HG03175 (cell line): ENCODE measurements around the gene DNAH8.
"Not testable (repeated sequence)": the region's sequence is repeated elsewhere in the genome, so short reads cannot be mapped to it uniquely, and the experiment has no call there.

Experiments used
- ATAC-seq: cut with Tn5 transposase; IDR thresholded peaks from one replicate; pipeline ENCODE4 v1.9.1; 2021; ENCODE audit warnings: mild to moderate bottlenecking, moderate library complexity; ENCODE audit not compliant: unreplicated experiment

The DNAH8 gene

GRCh38 chr6:38796437-38796836, 81.3 kb downstream of the DNAH8 start:
- not testable (repeated sequence) for ATAC-seq

- ATAC-seq: no peak
Observed at GRCh38 chr6:38796850-38797249, 81.7 kb downstream of the DNAH8 start.

GRCh38 chr6:38797391-38797790, 82.3 kb downstream of the DNAH8 start:
- ATAC-seq: no peak

DNA sequence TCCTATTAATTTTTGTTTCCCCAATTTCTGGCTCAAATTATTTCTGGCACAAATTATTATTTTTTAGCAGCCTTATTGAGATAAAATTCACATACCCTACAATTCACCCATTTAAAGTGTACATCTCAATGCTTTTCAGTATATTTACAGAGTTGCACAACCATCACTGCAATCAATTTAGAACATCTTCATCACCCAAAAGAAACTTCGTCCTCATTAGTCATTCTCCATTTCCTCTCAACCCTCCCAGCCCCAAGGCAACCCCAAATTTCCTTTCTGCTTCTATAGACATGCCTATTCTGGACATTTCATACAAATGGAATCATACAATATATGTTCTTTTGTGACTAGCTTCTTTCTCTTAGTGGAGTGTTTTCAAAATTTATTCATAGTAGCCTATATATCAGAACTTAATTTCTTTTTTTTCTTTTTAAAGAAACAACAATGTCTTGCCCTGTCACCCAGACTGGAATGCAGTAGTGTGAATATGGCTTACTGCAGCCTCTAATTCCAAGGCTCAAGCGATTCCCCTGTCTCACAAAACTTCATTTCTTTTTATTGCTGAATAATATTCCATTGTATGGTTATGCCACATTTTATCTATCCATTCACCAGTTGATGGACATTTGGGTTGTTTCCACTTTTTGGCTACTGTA, 84.5 kb downstream of the DNAH8 start:
- ATAC-seq: no peak

DNA sequence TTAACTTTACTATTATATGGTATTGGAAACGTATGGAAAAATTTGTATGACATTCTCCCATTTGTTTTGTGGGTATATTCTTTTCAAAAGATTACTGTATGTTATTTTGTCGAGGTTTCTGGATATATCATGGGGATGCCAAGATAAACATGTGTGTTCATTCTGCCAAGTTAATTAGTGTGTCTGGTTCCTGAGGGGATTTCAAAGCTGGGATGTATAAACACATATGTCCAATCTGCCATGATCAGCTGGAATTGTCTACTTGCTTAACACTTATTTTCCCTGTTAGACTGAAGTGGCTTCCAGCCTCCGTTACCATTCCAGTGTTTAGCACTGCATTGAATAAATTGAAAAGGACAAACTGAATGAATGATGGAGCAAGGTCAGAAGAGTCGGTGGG, 86.2 kb downstream of the DNAH8 start:
- ATAC-seq: no peak

DNA sequence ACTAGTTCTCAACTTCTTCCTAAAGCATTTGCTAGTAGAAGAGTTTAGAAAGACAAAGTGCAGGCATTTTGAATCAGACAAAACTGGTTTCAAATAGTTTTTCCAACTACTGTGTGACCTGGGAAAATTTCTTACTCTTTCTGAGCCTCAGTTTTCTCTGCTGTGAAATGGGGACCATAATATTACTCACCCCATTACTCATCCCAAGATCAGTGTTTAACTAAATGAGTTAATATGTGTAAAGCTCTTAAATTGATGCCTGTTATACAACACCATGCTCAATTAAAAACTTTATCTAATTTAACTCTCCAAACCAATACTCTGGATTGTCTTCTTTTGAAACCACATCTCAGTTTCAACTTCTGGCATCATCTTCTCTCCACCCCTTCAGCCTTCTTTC, 87.4 kb downstream of the DNAH8 start:
- ATAC-seq: no peak

DNA sequence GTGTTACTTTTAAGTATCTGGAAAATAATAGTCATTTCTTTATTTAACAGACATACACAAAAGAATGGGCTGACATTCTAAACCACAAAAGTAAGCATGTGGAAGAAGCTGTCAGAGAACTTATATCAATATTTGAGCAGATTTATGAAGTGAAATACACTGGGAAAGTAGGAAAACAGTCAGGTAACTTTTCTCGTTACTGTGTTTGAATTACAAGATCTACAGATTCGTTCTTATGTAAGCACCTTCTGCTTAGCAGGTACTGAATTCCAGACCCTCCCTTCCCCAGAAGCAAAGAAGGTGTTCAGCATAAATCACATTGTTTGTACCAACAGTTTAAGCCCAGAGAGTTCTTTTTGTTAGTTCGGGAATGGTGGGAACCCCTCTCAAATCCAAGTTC, 88.0 kb downstream of the DNAH8 start:
- no peak for ATAC-seq

DNA sequence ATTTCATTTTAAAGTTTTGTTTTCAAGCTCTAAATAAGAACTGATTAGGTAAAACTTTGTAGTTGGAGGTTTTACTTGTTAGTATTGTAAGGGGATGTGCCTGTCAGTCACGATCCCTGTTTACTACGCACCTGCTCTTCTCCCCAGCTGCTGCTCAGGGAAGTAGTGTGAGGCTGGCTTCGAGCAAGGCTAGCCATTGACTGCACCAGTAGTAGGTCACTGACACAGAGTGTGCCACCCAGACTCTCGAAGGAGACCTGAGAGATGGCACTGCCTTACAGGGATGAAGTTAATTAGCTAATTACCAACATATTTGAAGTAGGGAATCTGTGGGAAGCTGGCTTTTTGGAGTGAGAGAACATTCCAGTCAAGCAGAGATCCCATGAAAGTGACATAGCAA, 89.2 kb downstream of the DNAH8 start:
- no peak for ATAC-seq

DNA sequence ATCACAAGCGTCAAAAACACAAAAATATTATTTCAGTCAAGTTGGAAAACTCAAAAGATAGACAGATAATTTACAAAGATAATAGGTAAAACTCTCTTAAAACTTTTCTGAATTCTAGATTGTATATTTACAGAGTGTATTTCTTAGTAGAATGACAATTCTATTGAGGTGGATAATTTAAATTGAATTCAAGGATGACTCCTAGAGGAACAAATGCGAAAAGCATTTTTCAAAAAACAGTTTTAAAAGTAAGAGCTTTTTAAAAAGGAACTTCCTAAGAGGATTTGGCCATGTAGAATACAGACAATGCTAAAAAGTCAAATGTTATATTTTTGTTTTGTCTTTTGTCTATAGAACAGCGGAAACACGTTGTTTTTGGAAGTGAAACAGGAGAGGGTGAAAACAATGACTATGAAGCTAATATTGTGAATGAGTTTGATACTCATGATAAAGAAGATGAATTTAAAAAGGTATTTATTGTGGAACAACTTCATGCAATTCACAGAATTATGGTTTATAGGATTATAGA, 90.1 kb downstream of the DNAH8 start:
- ATAC-seq: no peak

- ATAC-seq: no peak
Observed at GRCh38 chr6:38805692-38806091, 90.6 kb downstream of the DNAH8 start.

- ATAC-seq: peak; percentile 65
Observed at GRCh38 chr6:38806271-38806670, 91.2 kb downstream of the DNAH8 start.

GRCh38 chr6:38806833-38807232, 91.7 kb downstream of the DNAH8 start:
- ATAC-seq: no peak

DNA sequence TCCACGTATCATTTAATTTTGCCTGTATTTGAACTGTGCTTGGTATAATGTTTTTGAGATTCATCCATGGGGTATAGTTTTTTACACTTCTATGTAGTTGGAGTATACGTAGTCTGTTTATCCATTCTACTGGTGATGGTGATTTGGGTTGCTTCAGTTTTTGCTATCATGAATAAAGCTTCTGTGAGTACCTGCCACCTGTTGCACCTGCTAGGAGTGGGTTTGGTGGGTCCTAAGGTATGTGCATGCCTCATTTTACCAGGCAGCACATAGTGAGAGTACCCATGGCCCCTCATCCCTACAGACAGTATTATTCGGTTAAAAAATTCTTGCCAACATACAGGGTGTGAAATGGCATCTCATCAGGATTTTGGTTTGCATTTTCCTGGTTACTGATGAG, 92.9 kb downstream of the DNAH8 start:
- no peak for ATAC-seq

GRCh38 chr6:38813041-38813823, 98.1 kb downstream of the DNAH8 start:
- ATAC-seq: no peak

DNA sequence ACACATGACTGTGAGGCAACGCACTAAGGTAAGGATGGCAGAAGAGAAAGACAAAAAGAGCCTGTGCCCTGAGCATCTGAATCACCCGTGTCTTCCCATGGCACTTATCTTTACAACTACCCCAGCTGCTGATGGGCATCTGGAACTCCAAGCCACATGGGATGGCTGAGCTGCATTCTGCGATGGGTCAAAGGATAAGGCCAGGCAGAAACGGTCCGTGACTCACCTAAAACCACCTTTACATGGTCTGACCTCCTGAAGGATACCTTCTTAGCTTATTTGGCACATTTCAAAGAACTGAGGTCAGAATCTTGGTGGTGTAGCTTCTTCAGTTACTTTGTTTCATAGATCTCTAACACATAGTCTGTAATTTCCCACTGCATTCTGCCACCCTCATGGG, 99.7 kb downstream of the DNAH8 start:
- no peak for ATAC-seq

DNA sequence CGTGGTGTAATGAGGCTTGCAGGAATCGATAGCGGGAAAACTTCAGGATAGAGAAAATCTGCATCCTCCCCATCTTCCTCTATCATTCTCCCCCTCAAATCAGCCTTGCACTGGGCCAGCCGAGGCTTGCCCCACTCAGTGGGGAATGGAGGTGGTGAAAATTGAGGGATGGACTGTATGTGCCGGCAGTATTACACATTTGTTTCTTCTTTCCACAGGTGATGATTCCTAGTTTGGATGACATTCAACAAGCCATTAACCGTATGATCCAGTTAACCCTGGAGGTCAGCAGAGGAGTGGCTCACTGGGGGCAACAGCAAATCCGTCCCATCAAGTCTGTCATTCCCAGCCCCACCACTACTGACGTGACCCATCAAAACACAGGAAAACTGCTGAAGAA, 100.1 kb downstream of the DNAH8 start:
- no peak for ATAC-seq

DNA sequence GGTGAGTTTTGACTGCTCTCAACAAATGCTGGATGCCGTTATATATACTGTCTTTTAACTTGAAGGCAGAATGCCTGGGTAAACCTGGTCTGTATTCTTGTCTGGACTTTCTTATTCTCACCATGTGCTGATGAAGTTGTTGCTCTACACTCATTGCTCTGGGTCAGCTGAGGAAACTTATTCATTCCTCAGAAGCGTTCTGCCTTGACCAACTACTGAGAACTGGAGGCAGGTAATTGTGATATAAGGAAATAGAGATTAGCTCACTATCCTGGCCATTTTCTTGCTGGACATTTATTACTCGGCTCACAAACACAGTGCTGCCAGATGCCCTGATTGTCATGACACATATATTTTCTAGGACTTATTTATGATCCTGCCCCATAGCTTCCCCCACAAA, 103.6 kb downstream of the DNAH8 start:
- no peak for ATAC-seq

GRCh38 chr6:38822963-38823362, 107.9 kb downstream of the DNAH8 start:
- ATAC-seq: no peak

DNA sequence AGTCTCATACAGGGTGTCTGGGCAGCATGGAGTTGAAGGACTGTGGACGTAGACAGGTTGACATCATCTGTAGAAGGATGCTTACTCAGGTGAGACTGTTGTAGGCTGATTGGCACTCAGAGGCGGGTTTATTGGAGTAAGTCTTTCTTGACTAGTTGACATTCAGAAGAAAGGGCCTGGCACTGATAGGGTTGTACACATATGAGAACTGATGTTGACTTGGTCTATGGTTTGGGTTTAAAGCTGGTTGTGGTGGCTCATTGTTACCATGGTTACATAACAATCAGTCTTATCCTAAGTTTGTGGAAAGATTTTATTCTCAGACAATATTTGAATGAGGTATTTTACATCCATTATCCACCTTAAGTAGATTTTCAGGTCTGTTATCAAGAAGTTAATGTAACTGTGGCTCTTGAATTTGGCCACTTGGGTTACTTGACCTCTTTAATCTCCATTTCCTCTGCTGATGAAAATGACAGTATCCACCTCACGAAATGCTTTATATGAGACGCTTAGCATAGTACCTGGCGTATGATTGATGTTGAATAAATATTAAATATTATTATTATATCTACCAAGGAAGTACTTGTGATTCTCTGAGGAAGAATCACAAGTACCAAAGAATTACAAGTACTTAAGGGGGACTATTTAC, 109.3 kb downstream of the DNAH8 start:
- no peak for ATAC-seq

DNA sequence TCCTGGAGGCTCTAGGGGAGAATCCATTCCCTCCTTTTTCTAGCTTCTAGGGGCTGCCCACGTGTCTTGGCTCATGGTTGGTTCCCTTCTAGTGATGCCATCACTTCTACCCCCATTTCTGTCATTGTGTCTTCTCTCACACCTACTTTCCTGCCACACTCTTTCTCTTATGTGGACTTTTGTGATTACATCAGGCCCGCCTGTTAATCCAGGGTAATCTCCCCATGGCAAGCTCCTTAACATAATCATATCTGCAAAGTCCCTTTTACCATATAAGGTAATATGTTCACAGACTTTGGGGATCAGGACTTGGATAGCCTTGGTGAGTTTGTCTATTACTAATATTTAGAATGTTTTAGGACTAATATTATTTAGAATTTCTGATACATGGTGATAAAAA, 111.9 kb downstream of the DNAH8 start:
- no peak for ATAC-seq

DNA sequence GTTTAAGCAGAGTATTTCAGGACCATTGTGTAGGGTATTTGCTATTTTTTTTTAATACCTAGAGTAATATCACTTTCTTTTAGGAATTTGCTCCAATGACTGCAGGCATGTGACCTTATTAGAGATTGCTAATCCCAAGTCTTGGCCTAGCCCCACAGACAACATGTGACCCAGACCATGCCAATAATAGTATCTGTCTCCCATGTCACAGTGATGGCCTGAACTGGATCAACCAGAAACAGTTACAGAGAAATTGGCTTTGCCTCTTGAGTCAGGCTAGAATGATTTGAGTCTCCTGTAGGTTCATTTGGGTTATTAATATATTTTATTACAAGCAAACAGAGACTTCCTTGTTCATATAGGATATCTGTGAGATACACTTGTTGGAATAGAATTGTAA, 116.8 kb downstream of the DNAH8 start:
- ATAC-seq: no peak

GRCh38 chr6:38833320-38833719, 118.2 kb downstream of the DNAH8 start:
- no peak for ATAC-seq
